Measurements from ENCODE around the gene DHDH. TPM values are rescaled to one million over a fixed set of nuclear protein-coding genes. Genes with fewer than 3 reads are reported as not detected.

Gene DHDH
- total and polyA plus RNA-seq, 2 of the 13 experiments (the other 11 are each of a cell fraction or from before 2014, with no cell fraction given): 0.13 to 0.91 TPM

DNA sequence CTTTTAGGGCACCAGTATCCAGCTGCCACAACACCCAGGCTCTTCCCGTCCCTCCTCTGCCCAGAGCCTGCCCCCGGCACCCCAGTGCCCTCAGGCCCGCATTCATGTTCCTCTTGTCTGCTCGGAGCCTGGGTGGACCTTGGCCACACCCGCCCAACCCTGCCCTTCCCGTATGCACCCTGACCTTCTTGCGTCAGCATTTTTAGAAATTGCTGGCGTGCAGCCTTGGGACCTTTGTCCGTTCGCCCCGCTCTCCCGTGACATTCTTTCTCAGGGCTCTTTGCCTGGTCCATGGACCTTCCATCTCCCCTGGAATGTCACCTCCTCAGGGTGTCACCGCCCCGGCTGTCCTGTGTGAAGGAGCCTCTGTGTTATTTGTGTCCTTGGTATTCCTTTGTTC lies 25.8 kb upstream of the DHDH start (continued):
- TF ChIP-seq, protein P1, sequence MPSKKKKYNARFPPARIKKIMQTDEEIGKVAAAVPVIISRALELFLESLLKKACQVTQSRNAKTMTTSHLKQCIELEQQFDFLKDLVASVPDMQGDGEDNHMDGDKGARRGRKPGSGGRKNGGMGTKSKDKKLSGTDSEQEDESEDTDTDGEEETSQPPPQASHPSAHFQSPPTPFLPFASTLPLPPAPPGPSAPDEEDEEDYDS (CRISPR knock-in tag; IDR thresholded peaks at IDR 0.05): peak; percentile 31; the same call in 1 of the 2 replicates
- TF ChIP-seq GLI4 (CRISPR knock-in tag; IDR thresholded peaks at IDR 0.05; ENCODE audit: borderline replicate concordance): no peak
- no peak for TF ChIP-seq ZNF143 (CRISPR knock-in tag; IDR thresholded peaks at IDR 0.05)
- peak; percentile 34; the same call in 1 of the 2 replicates for TF ChIP-seq CREB1 (IDR thresholded peaks at IDR 0.05)
- TF ChIP-seq CREB1 (CRISPR knock-in tag; IDR thresholded peaks at IDR 0.05): peak; percentile 77
- TF ChIP-seq, protein P2, sequence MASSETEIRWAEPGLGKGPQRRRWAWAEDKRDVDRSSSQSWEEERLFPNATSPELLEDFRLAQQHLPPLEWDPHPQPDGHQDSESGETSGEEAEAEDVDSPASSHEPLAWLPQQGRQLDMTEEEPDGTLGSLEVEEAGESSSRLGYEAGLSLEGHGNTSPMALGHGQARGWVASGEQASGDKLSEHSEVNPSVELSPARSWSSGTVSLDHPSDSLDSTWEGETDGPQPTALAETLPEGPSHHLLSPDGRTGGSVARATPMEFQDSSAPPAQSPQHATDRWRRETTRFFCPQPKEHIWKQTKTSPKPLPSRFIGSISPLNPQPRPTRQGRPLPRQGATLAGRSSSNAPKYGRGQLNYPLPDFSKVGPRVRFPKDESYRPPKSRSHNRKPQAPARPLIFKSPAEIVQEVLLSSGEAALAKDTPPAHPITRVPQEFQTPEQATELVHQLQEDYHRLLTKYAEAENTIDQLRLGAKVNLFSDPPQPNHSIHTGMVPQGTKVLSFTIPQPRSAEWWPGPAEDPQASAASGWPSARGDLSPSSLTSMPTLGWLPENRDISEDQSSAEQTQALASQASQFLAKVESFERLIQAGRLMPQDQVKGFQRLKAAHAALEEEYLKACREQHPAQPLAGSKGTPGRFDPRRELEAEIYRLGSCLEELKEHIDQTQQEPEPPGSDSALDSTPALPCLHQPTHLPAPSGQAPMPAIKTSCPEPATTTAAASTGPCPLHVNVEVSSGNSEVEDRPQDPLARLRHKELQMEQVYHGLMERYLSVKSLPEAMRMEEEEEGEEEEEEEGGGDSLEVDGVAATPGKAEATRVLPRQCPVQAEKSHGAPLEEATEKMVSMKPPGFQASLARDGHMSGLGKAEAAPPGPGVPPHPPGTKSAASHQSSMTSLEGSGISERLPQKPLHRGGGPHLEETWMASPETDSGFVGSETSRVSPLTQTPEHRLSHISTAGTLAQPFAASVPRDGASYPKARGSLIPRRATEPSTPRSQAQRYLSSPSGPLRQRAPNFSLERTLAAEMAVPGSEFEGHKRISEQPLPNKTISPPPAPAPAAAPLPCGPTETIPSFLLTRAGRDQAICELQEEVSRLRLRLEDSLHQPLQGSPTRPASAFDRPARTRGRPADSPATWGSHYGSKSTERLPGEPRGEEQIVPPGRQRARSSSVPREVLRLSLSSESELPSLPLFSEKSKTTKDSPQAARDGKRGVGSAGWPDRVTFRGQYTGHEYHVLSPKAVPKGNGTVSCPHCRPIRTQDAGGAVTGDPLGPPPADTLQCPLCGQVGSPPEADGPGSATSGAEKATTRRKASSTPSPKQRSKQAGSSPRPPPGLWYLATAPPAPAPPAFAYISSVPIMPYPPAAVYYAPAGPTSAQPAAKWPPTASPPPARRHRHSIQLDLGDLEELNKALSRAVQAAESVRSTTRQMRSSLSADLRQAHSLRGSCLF (CRISPR knock-in tag; IDR thresholded peaks at IDR 0.05; ENCODE audit: borderline replicate concordance): no peak
- TF ChIP-seq TMF1 (CRISPR knock-in tag; IDR thresholded peaks at IDR 0.05; ENCODE audit: low read depth): no peak
- no peak for TF ChIP-seq ZSCAN20 (CRISPR knock-in tag; IDR thresholded peaks at IDR 0.05; ENCODE audit: borderline replicate concordance)
- no peak for TF ChIP-seq POLR2AphosphoS2 (IDR thresholded peaks at IDR 0.05; ENCODE audit: low read depth, low read length)
- TF ChIP-seq ZNF3 (CRISPR knock-in tag; IDR thresholded peaks at IDR 0.05): no peak
- TF ChIP-seq IKZF1 (IDR thresholded peaks at IDR 0.05): no peak
- TF ChIP-seq ZFP36 (IDR thresholded peaks at IDR 0.05; ENCODE audit: borderline replicate concordance, low read depth, low read length, partially characterized antibody): no peak
- TF ChIP-seq, protein P3, sequence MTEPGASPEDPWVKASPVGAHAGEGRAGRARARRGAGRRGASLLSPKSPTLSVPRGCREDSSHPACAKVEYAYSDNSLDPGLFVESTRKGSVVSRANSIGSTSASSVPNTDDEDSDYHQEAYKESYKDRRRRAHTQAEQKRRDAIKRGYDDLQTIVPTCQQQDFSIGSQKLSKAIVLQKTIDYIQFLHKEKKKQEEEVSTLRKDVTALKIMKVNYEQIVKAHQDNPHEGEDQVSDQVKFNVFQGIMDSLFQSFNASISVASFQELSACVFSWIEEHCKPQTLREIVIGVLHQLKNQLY (CRISPR knock-in tag; IDR thresholded peaks at IDR 0.05): peak; percentile 71; the same call in 1 of the 2 replicates
- no peak for TF ChIP-seq ZFP36L1 (CRISPR knock-in tag; IDR thresholded peaks at IDR 0.05)
- TF ChIP-seq PAF1 (CRISPR knock-in tag; IDR thresholded peaks at IDR 0.05): no peak
- TF ChIP-seq SOX6 (IDR thresholded peaks at IDR 0.05): no peak
- TF ChIP-seq SOX6 (CRISPR knock-in tag; IDR thresholded peaks at IDR 0.05): peak; percentile 87
- TF ChIP-seq SIX4 (CRISPR knock-in tag; IDR thresholded peaks at IDR 0.05): no peak
- no peak for TF ChIP-seq ZNF674 (CRISPR knock-in tag; IDR thresholded peaks at IDR 0.05; ENCODE audit: low read depth)
- TF ChIP-seq CHD2 (IDR thresholded peaks at IDR 0.05; ENCODE audit: low read depth, low read length): no peak
- TF ChIP-seq HMG20B (CRISPR knock-in tag; conservative IDR thresholded peaks at IDR 0.05): 0 out of 2 replicates have a peak, but pooled peaks have one; percentile 58
- TF ChIP-seq, protein P4, sequence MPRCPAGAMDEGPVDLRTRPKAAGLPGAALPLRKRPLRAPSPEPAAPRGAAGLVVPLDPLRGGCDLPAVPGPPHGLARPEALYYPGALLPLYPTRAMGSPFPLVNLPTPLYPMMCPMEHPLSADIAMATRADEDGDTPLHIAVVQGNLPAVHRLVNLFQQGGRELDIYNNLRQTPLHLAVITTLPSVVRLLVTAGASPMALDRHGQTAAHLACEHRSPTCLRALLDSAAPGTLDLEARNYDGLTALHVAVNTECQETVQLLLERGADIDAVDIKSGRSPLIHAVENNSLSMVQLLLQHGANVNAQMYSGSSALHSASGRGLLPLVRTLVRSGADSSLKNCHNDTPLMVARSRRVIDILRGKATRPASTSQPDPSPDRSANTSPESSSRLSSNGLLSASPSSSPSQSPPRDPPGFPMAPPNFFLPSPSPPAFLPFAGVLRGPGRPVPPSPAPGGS (CRISPR knock-in tag; IDR thresholded peaks at IDR 0.05): no peak
- TF ChIP-seq, protein P5, sequence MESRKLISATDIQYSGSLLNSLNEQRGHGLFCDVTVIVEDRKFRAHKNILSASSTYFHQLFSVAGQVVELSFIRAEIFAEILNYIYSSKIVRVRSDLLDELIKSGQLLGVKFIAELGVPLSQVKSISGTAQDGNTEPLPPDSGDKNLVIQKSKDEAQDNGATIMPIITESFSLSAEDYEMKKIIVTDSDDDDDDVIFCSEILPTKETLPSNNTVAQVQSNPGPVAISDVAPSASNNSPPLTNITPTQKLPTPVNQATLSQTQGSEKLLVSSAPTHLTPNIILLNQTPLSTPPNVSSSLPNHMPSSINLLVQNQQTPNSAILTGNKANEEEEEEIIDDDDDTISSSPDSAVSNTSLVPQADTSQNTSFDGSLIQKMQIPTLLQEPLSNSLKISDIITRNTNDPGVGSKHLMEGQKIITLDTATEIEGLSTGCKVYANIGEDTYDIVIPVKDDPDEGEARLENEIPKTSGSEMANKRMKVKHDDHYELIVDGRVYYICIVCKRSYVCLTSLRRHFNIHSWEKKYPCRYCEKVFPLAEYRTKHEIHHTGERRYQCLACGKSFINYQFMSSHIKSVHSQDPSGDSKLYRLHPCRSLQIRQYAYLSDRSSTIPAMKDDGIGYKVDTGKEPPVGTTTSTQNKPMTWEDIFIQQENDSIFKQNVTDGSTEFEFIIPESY (CRISPR knock-in tag; IDR thresholded peaks at IDR 0.05): no peak; the same call in 1 of the 2 replicates
- TF ChIP-seq NFRKB (IDR thresholded peaks at IDR 0.05): no peak
